BE2C (cell line): Measurements from ENCODE around the gene TEKTIP1.

ENCODE experiments used
- DNase-seq: peaks from one replicate; pipeline ENCODE4 v3.0.0-alpha.2; 2020
- H3K27me3 ChIP-seq: fragments of 250-450 bp; sonication (Bioruptor Pico); 2 replicates; pipeline ENCODE4 v1.5.1; 2020; ENCODE audit warnings: mild to moderate bottlenecking
- H3K36me3 ChIP-seq: fragments of 250-450 bp; sonication (Bioruptor Pico); 2 replicates; pipeline ENCODE4 v1.5.1; 2020; ENCODE audit warnings: mild to moderate bottlenecking
- H3K4me1 ChIP-seq: fragments of 250-450 bp; sonication (Bioruptor Pico); 2 replicates; pipeline ENCODE4 v1.5.1; 2020
- H3K4me3 ChIP-seq: 2 replicates; pipeline ENCODE4 v1.5.1; 2011; ENCODE audit warnings: low read depth, low read length
- H3K9me3 ChIP-seq: fragments of 250-450 bp; sonication (Bioruptor Pico); 2 replicates; pipeline ENCODE4 v1.5.1; 2020
- TF ChIP-seq, protein P1 (sequence below): IDR thresholded peaks from 2 replicates; pipeline ENCODE4 v1.5.1; 2012; ENCODE audit warnings: mild to moderate bottlenecking, low read depth, low read length

TEKTIP1 gene

GRCh38 chr19:3589439-3589838, 50.5 kb downstream of the TEKTIP1 start:
- DNase-seq: no peak
- TF ChIP-seq, protein P1, sequence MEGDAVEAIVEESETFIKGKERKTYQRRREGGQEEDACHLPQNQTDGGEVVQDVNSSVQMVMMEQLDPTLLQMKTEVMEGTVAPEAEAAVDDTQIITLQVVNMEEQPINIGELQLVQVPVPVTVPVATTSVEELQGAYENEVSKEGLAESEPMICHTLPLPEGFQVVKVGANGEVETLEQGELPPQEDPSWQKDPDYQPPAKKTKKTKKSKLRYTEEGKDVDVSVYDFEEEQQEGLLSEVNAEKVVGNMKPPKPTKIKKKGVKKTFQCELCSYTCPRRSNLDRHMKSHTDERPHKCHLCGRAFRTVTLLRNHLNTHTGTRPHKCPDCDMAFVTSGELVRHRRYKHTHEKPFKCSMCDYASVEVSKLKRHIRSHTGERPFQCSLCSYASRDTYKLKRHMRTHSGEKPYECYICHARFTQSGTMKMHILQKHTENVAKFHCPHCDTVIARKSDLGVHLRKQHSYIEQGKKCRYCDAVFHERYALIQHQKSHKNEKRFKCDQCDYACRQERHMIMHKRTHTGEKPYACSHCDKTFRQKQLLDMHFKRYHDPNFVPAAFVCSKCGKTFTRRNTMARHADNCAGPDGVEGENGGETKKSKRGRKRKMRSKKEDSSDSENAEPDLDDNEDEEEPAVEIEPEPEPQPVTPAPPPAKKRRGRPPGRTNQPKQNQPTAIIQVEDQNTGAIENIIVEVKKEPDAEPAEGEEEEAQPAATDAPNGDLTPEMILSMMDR: no peak
- Histone ChIP-seq H3K27me3 (peaks cover 47% of the 10 kb centered on the region), H3K9me3 (no peaks in the 10 kb centered on the region; the same call in 1 of the 2 replicates), H3K4me1 (no peaks in the 10 kb centered on the region), H3K4me3 (no peak overlapping the region), H3K36me3 (no peaks in the 10 kb centered on the region)

GRCh38 chr19:3589949-3590348, 51.0 kb downstream of the TEKTIP1 start:
- Histone ChIP-seq H3K36me3 (no peaks in the 10 kb centered on the region), H3K27me3 (peaks cover 50% of the 10 kb centered on the region), H3K9me3 (no peaks in the 10 kb centered on the region; the same call in 1 of the 2 replicates), H3K4me3 (no peak overlapping the region), H3K4me1 (no peaks in the 10 kb centered on the region)
- no peak for DNase-seq
- TF ChIP-seq, protein P1: no peak

GRCh38 chr19:3590991-3591659, 52.2 kb downstream of the TEKTIP1 start:
- H3K4me1 ChIP-seq: no peaks in the 10 kb centered on the region
- H3K9me3 ChIP-seq: no peaks in the 10 kb centered on the region; the same call in 1 of the 2 replicates
- no peak for DNase-seq
- no peaks in the 10 kb centered on the region for H3K36me3 ChIP-seq
- TF ChIP-seq, protein P1: no peak
- H3K4me3 ChIP-seq: no peak overlapping the region
- H3K27me3 ChIP-seq: peaks cover 46% of the 10 kb centered on the region

GRCh38 chr19:3591876-3592613, 53.1 kb downstream of the TEKTIP1 start:
- Histone ChIP-seq H3K36me3 (no peaks in the 10 kb centered on the region), H3K9me3 (no peaks in the 10 kb centered on the region; the same call in 1 of the 2 replicates), H3K27me3 (peaks cover 40% of the 10 kb centered on the region), H3K4me1 (no peaks in the 10 kb centered on the region), H3K4me3 (no peak overlapping the region)
- TF ChIP-seq, protein P1: no peak
- DNase-seq: no peak

GRCh38 chr19:3593156-3593555, 54.2 kb downstream of the TEKTIP1 start:
- TF ChIP-seq, protein P1: no peak
- DNase-seq: no peak
- no peaks in the 10 kb centered on the region for H3K4me1 ChIP-seq
- no peak overlapping the region for H3K4me3 ChIP-seq
- no peaks in the 10 kb centered on the region for H3K36me3 ChIP-seq
- H3K27me3 ChIP-seq: peaks cover 36% of the 10 kb centered on the region
- H3K9me3 ChIP-seq: no peaks in the 10 kb centered on the region; the same call in 1 of the 2 replicates
